Liver (tissue), 9 donors: ENCODE data around the gene TRPV4. TPM values are rescaled to one million over a fixed set of nuclear protein-coding genes. Genes with fewer than 3 reads are reported as not detected.

Experiments used
- DNase-seq: peaks from one replicate; pipeline ENCODE4 v3.0.0-alpha.2; 2017; ENCODE audit warnings: low spot score
- H3K27ac ChIP-seq, 2 donors: one replicate each; pipeline ENCODE4 v1.7.0; 2013; ENCODE audit warnings: inconsistent platforms in 2 of 2, low read length in 2 of 2, control low read depth in 1 of 2, low read depth in 1 of 2, mild to moderate bottlenecking in 1 of 2
- H3K27me3 ChIP-seq, 4 donors: one replicate each; pipeline versions ENCODE4 v1.6.1 to v1.7.0; 2013; ENCODE audit warnings: low read length in 3 of 4, inconsistent platforms in 1 of 4, mild to moderate bottlenecking in 1 of 4, moderate library complexity in 1 of 4; ENCODE audit not compliant: control insufficient read depth in 4 of 4, insufficient read depth in 4 of 4
- H3K36me3 ChIP-seq, 4 donors: one replicate each; pipeline versions ENCODE4 v1.6.1 to v1.7.0; 2013; ENCODE audit warnings: low read length in 3 of 4, mild to moderate bottlenecking in 3 of 4, low read depth in 1 of 4, moderate library complexity in 1 of 4; ENCODE audit not compliant: control insufficient read depth in 4 of 4, insufficient read depth in 3 of 4
- H3K4me1 ChIP-seq, 4 donors: one replicate each; pipeline versions ENCODE4 v1.6.1 to v1.7.0; 2013; ENCODE audit warnings: low read length in 3 of 4, mild to moderate bottlenecking in 3 of 4, moderate library complexity in 1 of 4; ENCODE audit not compliant: control insufficient read depth in 4 of 4, insufficient read depth in 4 of 4
- H3K4me3 ChIP-seq, 3 donors: one replicate each; pipeline versions ENCODE4 v1.6.1 to v1.7.0; 2013; ENCODE audit warnings: low read length in 3 of 3, control low read depth in 1 of 3, low read depth in 1 of 3, mild to moderate bottlenecking in 1 of 3
- H3K9ac ChIP-seq, 2 donors: one replicate each; pipeline ENCODE4 v1.7.0; 2013; ENCODE audit warnings: low read length in 2 of 2, mild to moderate bottlenecking in 2 of 2, moderate library complexity in 2 of 2, control low read depth in 1 of 2, low read depth in 1 of 2
- H3K9me3 ChIP-seq, 4 donors: one replicate each; pipeline versions ENCODE4 v1.6.1 to v1.7.0; 2013; ENCODE audit warnings: low read length in 3 of 4; ENCODE audit not compliant: control insufficient read depth in 4 of 4
- ATF3 ChIP-seq: IDR thresholded peaks from 2 replicates; pipeline ENCODE4 v1.6.1; 2016; ENCODE audit warnings: antibody characterized with exemption
- CTCF ChIP-seq: fragments of 150-350 bp; IDR thresholded peaks from 2 replicates; pipeline ENCODE4 v1.5.1; 2017; ENCODE audit warnings: improper control_type of control experiment, low read depth, low read length; ENCODE audit not compliant: missing input control
- EGR1 ChIP-seq, 2 donors: IDR thresholded peaks; 2 replicates each; pipeline ENCODE4 v1.6.1; 2016 to 2018; ENCODE audit warnings: antibody characterized with exemption in 2 of 2, low read depth in 2 of 2
- FOXA1 ChIP-seq: IDR thresholded peaks from 2 replicates; pipeline ENCODE4 v1.6.1; 2016; ENCODE audit warnings: antibody characterized with exemption
- FOXA2 ChIP-seq: IDR thresholded peaks from 2 replicates; pipeline ENCODE4 v1.6.1; 2016; ENCODE audit warnings: antibody characterized with exemption
- GABPA ChIP-seq, 2 donors: IDR thresholded peaks in 1 of 2; conservative IDR thresholded peaks in 1 of 2; 2 replicates each; pipeline ENCODE4 v1.6.1; 2016; ENCODE audit warnings: antibody characterized with exemption in 2 of 2, mild to moderate bottlenecking in 1 of 2, moderate library complexity in 1 of 2
- HNF4A ChIP-seq, 2 donors: conservative IDR thresholded peaks; 2 replicates each; pipeline ENCODE4 v1.6.1; 2016; ENCODE audit warnings: antibody characterized with exemption in 2 of 2, mild to moderate bottlenecking in 2 of 2
- HNF4G ChIP-seq: IDR thresholded peaks from 2 replicates; pipeline ENCODE4 v1.6.1; 2016; ENCODE audit warnings: antibody characterized with exemption
- JUND ChIP-seq, 2 donors: IDR thresholded peaks; 2 replicates each; pipeline ENCODE4 v1.6.1; 2016; ENCODE audit warnings: antibody characterized with exemption in 2 of 2
- MAX ChIP-seq: IDR thresholded peaks from 2 replicates; pipeline ENCODE4 v1.6.1; 2016; ENCODE audit warnings: antibody characterized with exemption
- NR2F2 ChIP-seq: IDR thresholded peaks from 2 replicates; pipeline ENCODE4 v1.6.1; 2016; ENCODE audit warnings: antibody characterized with exemption
- RAD21 ChIP-seq, 2 donors: IDR thresholded peaks; 2 replicates each; pipeline ENCODE4 v1.6.1; 2016; ENCODE audit warnings: antibody characterized with exemption in 2 of 2, mild to moderate bottlenecking in 2 of 2
- REST ChIP-seq: IDR thresholded peaks from 2 replicates; pipeline ENCODE4 v1.6.1; 2016; ENCODE audit warnings: antibody characterized with exemption, mild to moderate bottlenecking
- RXRA ChIP-seq, 2 donors: IDR thresholded peaks; 2 replicates each; pipeline ENCODE4 v1.6.1; 2017 to 2018; ENCODE audit warnings: antibody characterized with exemption in 2 of 2, mild to moderate bottlenecking in 1 of 2
- SP1 ChIP-seq: IDR thresholded peaks from 2 replicates; pipeline ENCODE4 v1.6.1; 2018; ENCODE audit warnings: antibody characterized with exemption, mild to moderate bottlenecking
- TAF1 ChIP-seq: conservative IDR thresholded peaks from 2 replicates; pipeline ENCODE4 v1.6.1; 2016; ENCODE audit warnings: antibody characterized with exemption, mild to moderate bottlenecking
- YY1 ChIP-seq: IDR thresholded peaks from 2 replicates; pipeline ENCODE4 v1.6.1; 2016; ENCODE audit warnings: antibody characterized with exemption, mild to moderate bottlenecking
- ZBTB33 ChIP-seq: IDR thresholded peaks from 2 replicates; pipeline ENCODE4 v1.6.1; 2016; ENCODE audit warnings: antibody characterized with exemption
- WGBS: extraction: QIAGEN DNeasy Blood & Tissue Kit; methylation state at CpG from one replicate; pipeline ENCODE4 v1.1.7; 2013; 5-methylcytosine and 5-hydroxymethylcytosine counted together
- polyA plus RNA-seq, 2 donors: library from polyadenylated mRNA; stranded (reverse) in 1 of 2; unstranded in 1 of 2; fragments of 200-250 nt in 1 of 2; fragments of >200 nt in 1 of 2; fragmentation: Nextera tagmentation in 1 of 2; extraction: Ambion mirVana in 1 of 2; gene quantifications; one replicate each; pipeline versions ENCODE4 v1.2.1 to v1.2.3, GENCODE V29; 2013 to 2015
- total RNA-seq, 2 donors: library from RNA; depleted of rRNA; stranded (reverse); fragments of >200 nt; gene quantifications; one replicate each; pipeline ENCODE4 v1.2.3, GENCODE V29; 2014
- donor health status: healthy.
- donor health status: healthy.
- donor health status: healthy.
- donor health status: healthy.
- donor health status: healthy.

TRPV4 gene
- total and polyA plus RNA-seq, 4 donors = 1.3 to 9.6 (median 3.9) TPM

- H3K36me3 ChIP-seq = no peaks in the 10 kb centered on the region
- no peak for DNase-seq
- TF ChIP-seq EGR1 (IDR thresholded peaks at IDR 0.05; ENCODE audit: low read depth in 2 of 2) (no peak), HNF4A (conservative IDR thresholded peaks at IDR 0.05) (no peak), FOXA2 (no peak), SP1 (no peak), RAD21 (IDR thresholded peaks at IDR 0.05) (no peak), TAF1 (no peak), NR2F2 (no peak), ZBTB33 (no peak), ATF3 (no peak), CTCF (no peak), MAX (no peak), JUND (IDR thresholded peaks at IDR 0.05) (no peak), FOXA1 (no peak), YY1 (no peak), REST (no peak), RXRA (IDR thresholded peaks at IDR 0.05) (no peak), HNF4G (no peak), GABPA (IDR thresholded peaks at IDR 0.05 in 1 of 2, conservative IDR thresholded peaks at IDR 0.05 in 1 of 2) (no peak)
- 80% methylated on average over 3 of the region's 3 CpGs for WGBS
- H3K27me3 ChIP-seq = no peaks in the 10 kb centered on the region
- no peak overlapping the region for H3K4me3 ChIP-seq
- no peak overlapping the region for H3K9ac ChIP-seq
- peaks cover 8 to 50% (median 42%) of the 10 kb centered on the region in 4 donors for H3K4me1 ChIP-seq
- no peaks in the 10 kb centered on the region for H3K9me3 ChIP-seq
- peak overlapping the region; percentile 53 to 74 for H3K27ac ChIP-seq
Observed at GRCh38 chr12:109828754-109829511, 4.3 kb downstream of the TRPV4 start.
